ENCODE results near the gene GIMAP8.

The GIMAP8 gene

DNA sequence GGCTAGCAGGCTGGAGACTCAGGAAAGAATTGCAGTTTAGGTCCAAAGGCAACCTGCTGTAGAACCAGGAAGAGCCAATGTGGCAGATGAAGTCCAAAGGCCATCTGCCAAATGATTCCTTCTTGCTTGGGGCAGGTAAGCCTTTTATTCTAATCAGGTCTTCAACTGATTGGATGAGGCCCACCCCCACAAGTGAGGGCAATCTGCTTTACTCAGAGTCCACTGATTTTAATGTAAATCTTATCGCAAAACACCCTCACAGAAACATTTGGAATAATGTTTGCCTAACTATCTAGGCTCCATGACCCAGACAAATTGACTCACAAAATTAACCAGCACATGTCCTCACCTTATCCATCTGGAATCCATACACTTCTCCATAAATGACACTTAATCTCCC is 7.8 kb downstream of the GIMAP8 start:
- Histone ChIP-seq H3K9me3 (ENCODE audit: control insufficient read depth, low read length) (peaks cover 53% of the 10 kb centered on the region), H3K27me3 (replicated peaks; ENCODE audit: control insufficient read depth, insufficient read depth, low read length) (peaks cover 5% of the 10 kb centered on the region), H3K4me1 (ENCODE audit: control insufficient read depth, insufficient read depth, low read length) (no peaks in the 10 kb centered on the region), H3K9ac (ENCODE audit: low read length) (no peak overlapping the region), H3K36me3 (ENCODE audit: control insufficient read depth, insufficient read depth, low read length, severe bottlenecking) (no peaks in the 10 kb centered on the region), H3K4me3 (ENCODE audit: low read length) (no peak overlapping the region)
- DNase-seq (ENCODE audit: low read depth), result no peak

DNA sequence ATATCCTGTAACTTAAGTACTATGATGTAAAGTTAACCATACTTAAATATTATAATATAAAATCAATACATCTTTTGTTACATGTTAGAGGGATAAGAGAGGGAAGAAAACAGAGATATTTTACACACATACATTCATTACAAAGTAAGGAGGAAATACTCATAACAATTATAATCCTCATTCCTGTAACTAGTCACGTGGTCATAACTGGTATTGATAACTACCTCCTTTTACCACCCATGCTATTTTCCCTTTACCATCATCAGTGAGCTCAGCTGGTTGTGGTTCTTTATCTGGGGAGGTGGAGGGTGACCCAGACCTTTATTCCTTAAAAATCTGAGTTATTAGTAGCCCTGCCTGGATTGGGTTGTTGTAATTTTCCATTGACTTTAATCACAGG is 8.3 kb downstream of the GIMAP8 start:
- peaks cover 56% of the 10 kb centered on the region for H3K9me3 ChIP-seq (ENCODE audit: control insufficient read depth, low read length)
- H3K36me3 ChIP-seq (ENCODE audit: control insufficient read depth, insufficient read depth, low read length, severe bottlenecking), result no peaks in the 10 kb centered on the region
- no peak for DNase-seq (ENCODE audit: low read depth)
- H3K4me3 ChIP-seq (ENCODE audit: low read length), result no peak overlapping the region
- H3K9ac ChIP-seq (ENCODE audit: low read length), result no peak overlapping the region
- H3K4me1 ChIP-seq (ENCODE audit: control insufficient read depth, insufficient read depth, low read length), result no peaks in the 10 kb centered on the region
- H3K27me3 ChIP-seq (replicated peaks; ENCODE audit: control insufficient read depth, insufficient read depth, low read length), result peaks cover 5% of the 10 kb centered on the region

DNA sequence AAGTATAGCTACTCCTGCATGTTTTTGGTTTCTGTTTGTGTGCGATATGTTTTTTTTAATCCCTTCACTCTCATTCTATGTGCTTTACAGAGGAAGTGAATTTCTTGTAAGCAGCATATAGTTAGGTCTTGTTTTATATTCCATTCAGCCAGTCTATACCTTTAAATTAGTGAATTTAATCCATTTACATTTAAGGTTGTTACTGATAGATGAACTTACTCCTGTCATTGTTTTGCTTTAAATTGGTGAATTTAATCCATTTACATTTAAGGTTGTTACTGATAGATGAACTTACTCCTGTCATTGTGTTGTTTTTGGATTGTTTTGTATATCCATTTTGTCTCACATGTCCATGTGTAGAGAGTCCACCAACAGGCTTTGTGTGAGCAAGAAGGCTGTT is 11.1 kb downstream of the GIMAP8 start:
- Histone ChIP-seq H3K9ac (ENCODE audit: low read length) (no peak overlapping the region), H3K27me3 (replicated peaks; ENCODE audit: control insufficient read depth, insufficient read depth, low read length) (peaks cover 2% of the 10 kb centered on the region), H3K4me3 (ENCODE audit: low read length) (no peak overlapping the region), H3K36me3 (ENCODE audit: control insufficient read depth, insufficient read depth, low read length, severe bottlenecking) (no peaks in the 10 kb centered on the region), H3K9me3 (ENCODE audit: control insufficient read depth, low read length) (peaks cover 50% of the 10 kb centered on the region), H3K4me1 (ENCODE audit: control insufficient read depth, insufficient read depth, low read length) (no peaks in the 10 kb centered on the region)
- DNase-seq (ENCODE audit: low read depth), result no peak

DNA sequence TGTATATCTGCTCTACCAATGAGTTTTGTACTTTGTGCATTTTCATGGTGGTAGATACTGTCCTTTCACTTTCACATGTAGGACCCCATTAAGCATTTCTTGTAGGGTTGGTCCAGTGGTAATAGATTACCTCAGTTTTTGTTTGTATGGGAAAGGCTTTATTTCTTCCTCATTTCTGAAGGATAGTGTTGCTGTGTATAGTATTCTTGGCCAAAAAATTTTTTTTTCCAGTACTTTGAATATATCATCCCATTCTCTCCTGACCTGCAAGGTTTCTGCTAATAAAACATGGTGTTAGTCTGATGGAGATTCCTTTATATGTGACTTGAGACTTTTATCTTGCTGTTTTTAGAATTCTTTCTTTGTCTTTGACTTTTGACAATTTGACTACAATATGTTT is 12.0 kb downstream of the GIMAP8 start:
- H3K4me3 ChIP-seq (ENCODE audit: low read length), result no peak overlapping the region
- H3K9ac ChIP-seq (ENCODE audit: low read length), result no peak overlapping the region
- peaks cover 45% of the 10 kb centered on the region for H3K9me3 ChIP-seq (ENCODE audit: control insufficient read depth, low read length)
- H3K36me3 ChIP-seq (ENCODE audit: control insufficient read depth, insufficient read depth, low read length, severe bottlenecking), result no peaks in the 10 kb centered on the region
- no peaks in the 10 kb centered on the region for H3K4me1 ChIP-seq (ENCODE audit: control insufficient read depth, insufficient read depth, low read length)
- peaks cover 6% of the 10 kb centered on the region for H3K27me3 ChIP-seq (replicated peaks; ENCODE audit: control insufficient read depth, insufficient read depth, low read length)
- no peak for DNase-seq (ENCODE audit: low read depth)

DNA sequence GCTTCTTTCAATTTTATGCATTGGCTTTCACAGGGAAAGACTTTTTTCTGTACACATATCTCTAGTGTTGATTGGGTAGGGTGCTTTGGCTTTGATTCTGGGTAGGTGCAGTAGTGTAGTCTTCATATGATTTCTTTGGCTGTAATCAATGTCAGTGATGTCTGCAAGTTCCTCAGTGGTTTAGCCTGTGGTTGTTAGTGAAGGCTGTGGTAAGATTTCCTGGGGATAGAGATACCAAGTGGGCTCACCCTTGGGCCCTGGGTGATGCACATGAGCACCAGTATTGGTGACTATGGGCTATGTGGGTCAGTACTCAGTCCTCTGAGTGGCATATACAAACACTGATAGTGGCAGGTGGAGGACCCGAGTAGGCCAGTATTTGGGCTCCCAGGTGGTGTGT is 13.0 kb downstream of the GIMAP8 start:
- no peak overlapping the region for H3K4me3 ChIP-seq (ENCODE audit: low read length)
- no peak for DNase-seq (ENCODE audit: low read depth)
- H3K36me3 ChIP-seq (ENCODE audit: control insufficient read depth, insufficient read depth, low read length, severe bottlenecking), result no peaks in the 10 kb centered on the region
- H3K9ac ChIP-seq (ENCODE audit: low read length), result no peak overlapping the region
- H3K4me1 ChIP-seq (ENCODE audit: control insufficient read depth, insufficient read depth, low read length), result no peaks in the 10 kb centered on the region
- peaks cover 45% of the 10 kb centered on the region for H3K9me3 ChIP-seq (ENCODE audit: control insufficient read depth, low read length)
- H3K27me3 ChIP-seq (replicated peaks; ENCODE audit: control insufficient read depth, insufficient read depth, low read length), result peaks cover 9% of the 10 kb centered on the region

DNA sequence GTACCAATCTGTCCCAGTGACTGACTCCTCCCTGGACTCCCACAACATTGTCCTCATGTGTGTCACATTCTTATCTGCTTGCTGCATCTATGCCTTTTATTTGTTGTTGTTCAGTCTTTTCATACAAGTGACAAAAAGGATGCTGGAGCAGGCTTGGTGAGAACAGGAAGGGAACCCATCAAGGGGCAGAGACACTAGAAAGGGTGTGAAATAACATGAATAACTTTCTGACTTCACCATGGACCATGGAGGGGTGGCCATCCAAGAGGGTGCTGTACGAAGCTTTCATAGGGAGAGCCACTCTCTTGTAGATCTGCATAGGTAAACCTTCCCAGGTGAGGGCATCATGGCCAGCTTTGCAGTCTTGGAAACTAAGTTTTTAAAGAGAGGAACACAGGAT is 14.5 kb downstream of the GIMAP8 start:
- H3K9me3 ChIP-seq (ENCODE audit: control insufficient read depth, low read length), result peaks cover 40% of the 10 kb centered on the region
- no peak overlapping the region for H3K9ac ChIP-seq (ENCODE audit: low read length)
- DNase-seq (ENCODE audit: low read depth), result no peak
- no peaks in the 10 kb centered on the region for H3K4me1 ChIP-seq (ENCODE audit: control insufficient read depth, insufficient read depth, low read length)
- peaks cover 9% of the 10 kb centered on the region for H3K27me3 ChIP-seq (replicated peaks; ENCODE audit: control insufficient read depth, insufficient read depth, low read length)
- no peak overlapping the region for H3K4me3 ChIP-seq (ENCODE audit: low read length)
- H3K36me3 ChIP-seq (ENCODE audit: control insufficient read depth, insufficient read depth, low read length, severe bottlenecking), result no peaks in the 10 kb centered on the region

DNA sequence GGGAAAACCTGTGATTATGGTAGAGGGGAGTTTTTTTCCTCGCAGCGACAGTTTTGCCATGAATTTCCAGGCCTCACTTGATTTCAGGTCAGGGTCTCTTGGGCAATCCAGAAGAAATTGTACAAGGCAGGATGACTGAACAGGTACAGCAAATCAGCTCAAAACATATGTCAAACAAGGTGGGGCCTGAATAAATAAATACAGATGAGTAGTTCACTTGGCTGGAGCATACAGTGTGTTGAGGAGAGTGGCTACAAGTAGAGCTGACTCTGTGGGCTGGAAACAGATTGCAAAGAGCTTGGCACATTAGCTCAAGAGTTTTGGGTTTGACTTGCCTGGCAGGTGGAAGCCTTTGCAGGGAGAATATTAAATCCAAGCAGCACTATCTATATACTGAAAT is 15.0 kb downstream of the GIMAP8 start:
- no peak for DNase-seq (ENCODE audit: low read depth)
- Histone ChIP-seq H3K4me1 (ENCODE audit: control insufficient read depth, insufficient read depth, low read length) (no peaks in the 10 kb centered on the region), H3K27me3 (replicated peaks; ENCODE audit: control insufficient read depth, insufficient read depth, low read length) (peaks cover 9% of the 10 kb centered on the region), H3K4me3 (ENCODE audit: low read length) (no peak overlapping the region), H3K9ac (ENCODE audit: low read length) (no peak overlapping the region), H3K36me3 (ENCODE audit: control insufficient read depth, insufficient read depth, low read length, severe bottlenecking) (no peaks in the 10 kb centered on the region), H3K9me3 (ENCODE audit: control insufficient read depth, low read length) (peaks cover 37% of the 10 kb centered on the region)

DNA sequence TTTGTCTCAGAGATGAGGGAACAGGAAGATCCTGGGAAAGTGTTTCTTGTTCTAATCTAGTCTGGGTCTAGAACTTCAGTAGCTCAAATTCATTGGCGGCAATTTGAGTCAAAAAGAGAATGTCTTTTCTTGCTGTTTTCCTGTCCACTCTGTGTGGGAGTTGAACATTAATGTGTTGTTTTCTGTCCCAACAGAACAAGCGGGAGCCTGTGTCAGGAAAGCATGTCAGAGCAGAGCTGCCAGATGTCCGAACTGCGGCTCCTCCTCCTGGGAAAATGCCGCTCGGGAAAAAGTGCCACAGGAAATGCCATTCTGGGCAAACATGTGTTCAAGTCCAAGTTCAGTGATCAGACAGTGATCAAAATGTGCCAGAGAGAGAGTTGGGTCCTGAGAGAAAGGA is 16.0 kb downstream of the GIMAP8 start:
- Histone ChIP-seq H3K36me3 (ENCODE audit: control insufficient read depth, insufficient read depth, low read length, severe bottlenecking) (no peaks in the 10 kb centered on the region), H3K4me3 (ENCODE audit: low read length) (no peak overlapping the region), H3K9ac (ENCODE audit: low read length) (no peak overlapping the region), H3K27me3 (replicated peaks; ENCODE audit: control insufficient read depth, insufficient read depth, low read length) (peaks cover 9% of the 10 kb centered on the region), H3K9me3 (ENCODE audit: control insufficient read depth, low read length) (peaks cover 26% of the 10 kb centered on the region), H3K4me1 (ENCODE audit: control insufficient read depth, insufficient read depth, low read length) (no peaks in the 10 kb centered on the region)
- no peak for DNase-seq (ENCODE audit: low read depth)

DNA sequence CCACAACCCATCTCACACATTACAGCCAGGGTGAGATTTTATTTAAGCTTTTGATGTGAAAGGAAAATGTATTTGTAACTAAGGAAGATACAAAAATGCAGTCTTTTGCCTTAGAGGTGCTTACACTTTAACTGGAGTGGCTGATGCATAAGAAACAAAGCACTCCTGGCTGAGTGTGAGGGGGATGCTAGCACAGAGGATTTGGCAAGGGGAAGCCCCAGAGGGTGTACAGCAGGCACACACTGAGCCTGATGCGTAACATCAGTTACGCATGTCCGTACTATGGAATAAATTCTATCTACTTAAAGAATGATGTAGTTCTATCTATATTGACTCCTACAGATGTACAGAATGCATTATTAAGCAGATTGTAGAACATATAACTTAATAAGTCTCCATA is 17.8 kb downstream of the GIMAP8 start:
- Histone ChIP-seq H3K36me3 (ENCODE audit: control insufficient read depth, insufficient read depth, low read length, severe bottlenecking) (no peaks in the 10 kb centered on the region), H3K9me3 (ENCODE audit: control insufficient read depth, low read length) (peaks cover 9% of the 10 kb centered on the region), H3K27me3 (replicated peaks; ENCODE audit: control insufficient read depth, insufficient read depth, low read length) (peaks cover 9% of the 10 kb centered on the region), H3K4me1 (ENCODE audit: control insufficient read depth, insufficient read depth, low read length) (no peaks in the 10 kb centered on the region), H3K9ac (ENCODE audit: low read length) (no peak overlapping the region), H3K4me3 (ENCODE audit: low read length) (no peak overlapping the region)
- no peak for DNase-seq (ENCODE audit: low read depth)

DNA sequence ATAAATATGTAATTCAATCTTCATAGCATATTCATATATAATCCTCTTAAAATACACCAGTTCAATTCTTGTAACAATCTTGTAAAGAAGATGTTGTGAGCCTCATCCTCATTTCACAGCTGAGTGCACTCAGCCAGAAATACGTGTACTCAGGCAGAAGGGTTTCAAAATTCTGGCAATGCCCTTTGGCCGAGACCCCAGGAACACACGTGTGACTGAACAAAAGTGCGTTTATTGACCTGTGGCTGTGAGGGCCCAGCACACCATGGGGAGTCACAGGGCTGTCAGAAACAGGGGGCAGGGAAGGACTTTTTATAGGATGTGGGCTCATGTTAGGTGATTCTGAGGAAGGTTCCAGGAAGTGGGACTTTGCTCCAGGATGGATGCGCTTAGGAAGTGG is 21.5 kb downstream of the GIMAP8 start:
- no peak overlapping the region for H3K4me3 ChIP-seq (ENCODE audit: low read length)
- H3K27me3 ChIP-seq (replicated peaks; ENCODE audit: control insufficient read depth, insufficient read depth, low read length), result peaks cover 3% of the 10 kb centered on the region
- H3K4me1 ChIP-seq (ENCODE audit: control insufficient read depth, insufficient read depth, low read length), result no peaks in the 10 kb centered on the region
- H3K9me3 ChIP-seq (ENCODE audit: control insufficient read depth, low read length), result peaks cover 7% of the 10 kb centered on the region
- H3K9ac ChIP-seq (ENCODE audit: low read length), result no peak overlapping the region
- no peak for DNase-seq (ENCODE audit: low read depth)
- H3K36me3 ChIP-seq (ENCODE audit: control insufficient read depth, insufficient read depth, low read length, severe bottlenecking), result no peaks in the 10 kb centered on the region

DNA sequence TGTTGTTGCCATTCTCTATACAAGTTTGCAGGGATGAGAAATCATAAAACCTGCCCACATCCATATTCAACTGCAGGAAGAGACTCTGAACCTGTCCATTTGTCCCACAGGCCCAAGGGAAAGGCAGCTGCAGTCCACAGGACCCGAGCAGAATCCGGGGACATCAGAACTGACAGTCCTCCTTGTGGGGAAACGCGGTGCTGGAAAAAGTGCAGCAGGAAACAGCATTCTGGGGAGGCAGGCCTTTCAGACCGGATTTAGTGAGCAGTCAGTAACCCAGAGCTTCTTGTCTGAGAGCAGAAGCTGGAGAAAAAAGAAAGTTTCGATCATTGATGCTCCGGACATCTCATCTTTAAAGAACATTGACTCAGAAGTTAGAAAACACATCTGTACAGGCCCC is 23.5 kb downstream of the GIMAP8 start:
- Histone ChIP-seq H3K9me3 (ENCODE audit: control insufficient read depth, low read length) (peaks cover 4% of the 10 kb centered on the region), H3K4me1 (ENCODE audit: control insufficient read depth, insufficient read depth, low read length) (no peaks in the 10 kb centered on the region), H3K4me3 (ENCODE audit: low read length) (no peak overlapping the region), H3K36me3 (ENCODE audit: control insufficient read depth, insufficient read depth, low read length, severe bottlenecking) (no peaks in the 10 kb centered on the region), H3K27me3 (replicated peaks; ENCODE audit: control insufficient read depth, insufficient read depth, low read length) (no peaks in the 10 kb centered on the region), H3K9ac (ENCODE audit: low read length) (no peak overlapping the region)
- DNase-seq (ENCODE audit: low read depth), result no peak

DNA sequence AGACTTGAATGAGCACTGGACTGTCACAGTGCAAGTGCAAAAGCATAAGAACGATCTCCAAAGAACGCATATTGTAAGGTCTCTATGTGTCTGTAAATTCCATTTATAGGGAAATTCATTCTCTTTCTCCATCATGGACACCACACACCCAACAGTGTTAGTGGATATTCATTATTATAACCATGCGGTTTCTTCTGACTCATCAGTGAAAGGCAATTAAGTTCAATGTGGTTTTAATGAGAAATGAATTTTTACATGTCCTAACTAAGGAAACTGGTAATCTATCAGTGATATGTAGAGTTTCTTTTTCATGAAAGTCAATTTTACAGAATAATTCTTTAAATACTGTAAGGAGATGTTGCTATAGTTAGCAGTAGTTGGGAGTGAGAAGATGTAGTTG is 25.9 kb downstream of the GIMAP8 start:
- no peak for DNase-seq (ENCODE audit: low read depth)
- Histone ChIP-seq H3K4me3 (ENCODE audit: low read length) (no peak overlapping the region), H3K9ac (ENCODE audit: low read length) (no peak overlapping the region), H3K4me1 (ENCODE audit: control insufficient read depth, insufficient read depth, low read length) (no peaks in the 10 kb centered on the region), H3K9me3 (ENCODE audit: control insufficient read depth, low read length) (peaks cover 4% of the 10 kb centered on the region), H3K36me3 (ENCODE audit: control insufficient read depth, insufficient read depth, low read length, severe bottlenecking) (no peaks in the 10 kb centered on the region), H3K27me3 (replicated peaks; ENCODE audit: control insufficient read depth, insufficient read depth, low read length) (no peaks in the 10 kb centered on the region)

All from adipocyte (in vitro differentiated cells).